ENCODE data around the gene PSEN1.
"Not testable (repeated sequence)": the region's sequence is repeated elsewhere in the genome, so short reads cannot be mapped to it uniquely, and the experiment has no call there.

PSEN1 gene

GRCh38 chr14:73166399-73166798, 30.1 kb downstream of the PSEN1 start:
- DNase-seq (ENCODE audit: low read depth, low spot score) = no peak

GRCh38 chr14:73167727-73168126, 31.4 kb downstream of the PSEN1 start:
- no peak for DNase-seq (ENCODE audit: low read depth, low spot score)

- DNase-seq (ENCODE audit: low read depth, low spot score) = no peak
Measured at GRCh38 chr14:73168274-73168673, 32.0 kb downstream of the PSEN1 start.

GRCh38 chr14:73168691-73169090, 32.4 kb downstream of the PSEN1 start:
- no peak for DNase-seq (ENCODE audit: low read depth, low spot score)

GRCh38 chr14:73169855-73170254, 33.5 kb downstream of the PSEN1 start:
- peak; percentile 73 for DNase-seq (ENCODE audit: low read depth, low spot score)

GRCh38 chr14:73170686-73171085, 34.4 kb downstream of the PSEN1 start:
- DNase-seq (ENCODE audit: low read depth, low spot score) = no peak

GRCh38 chr14:73172500-73172899, 36.2 kb downstream of the PSEN1 start:
- no peak for DNase-seq (ENCODE audit: low read depth, low spot score)

- no peak for DNase-seq (ENCODE audit: low read depth, low spot score)
Measured at GRCh38 chr14:73173092-73173735, 36.9 kb downstream of the PSEN1 start.

- no peak for DNase-seq (ENCODE audit: low read depth, low spot score)
Measured at GRCh38 chr14:73176685-73177084, 40.4 kb downstream of the PSEN1 start.

GRCh38 chr14:73180385-73180805, 44.1 kb downstream of the PSEN1 start:
- no peak for DNase-seq (ENCODE audit: low read depth, low spot score)

- DNase-seq (ENCODE audit: low read depth, low spot score) = not testable (repeated sequence)
Measured at GRCh38 chr14:73180969-73181368, 44.7 kb downstream of the PSEN1 start.

GRCh38 chr14:73188501-73188911, 52.2 kb downstream of the PSEN1 start:
- no peak for DNase-seq (ENCODE audit: low read depth, low spot score)

- no peak for DNase-seq (ENCODE audit: low read depth, low spot score)
Measured at GRCh38 chr14:73189651-73190050, 53.3 kb downstream of the PSEN1 start.

GRCh38 chr14:73191441-73191840, 55.1 kb downstream of the PSEN1 start:
- no peak for DNase-seq (ENCODE audit: low read depth, low spot score)

GRCh38 chr14:73194306-73194705, 58.0 kb downstream of the PSEN1 start:
- not testable (repeated sequence) for DNase-seq (ENCODE audit: low read depth, low spot score)

- DNase-seq (ENCODE audit: low read depth, low spot score) = no peak
Measured at GRCh38 chr14:73198253-73198652, 61.9 kb downstream of the PSEN1 start.

- no peak for DNase-seq (ENCODE audit: low read depth, low spot score)
Measured at GRCh38 chr14:73203527-73203926, 67.2 kb downstream of the PSEN1 start.

- DNase-seq (ENCODE audit: low read depth, low spot score) = no peak
Measured at GRCh38 chr14:73207615-73208014, 71.3 kb downstream of the PSEN1 start.

GRCh38 chr14:73208390-73208789, 72.1 kb downstream of the PSEN1 start:
- DNase-seq (ENCODE audit: low read depth, low spot score) = no peak

GRCh38 chr14:73208846-73209245, 72.5 kb downstream of the PSEN1 start:
- no peak for DNase-seq (ENCODE audit: low read depth, low spot score)

- no peak for DNase-seq (ENCODE audit: low read depth, low spot score)
Measured at GRCh38 chr14:73209953-73210352, 73.6 kb downstream of the PSEN1 start.

GRCh38 chr14:73211251-73212040, 75.1 kb downstream of the PSEN1 start:
- no peak for DNase-seq (ENCODE audit: low read depth, low spot score)

GRCh38 chr14:73216030-73216429, 79.7 kb downstream of the PSEN1 start:
- no peak for DNase-seq (ENCODE audit: low read depth, low spot score)

Data from ELF-1 (cell line).